SH-SY5Y (cell line): ENCODE data around the gene PIP5K1B.

ENCODE experiments used
- GATA2 ChIP-seq: IDR thresholded peaks from 2 replicates; pipeline ENCODE4 v1.6.1; 2011; ENCODE audit warnings: mild to moderate bottlenecking, low read depth, low read length
- GATA3 ChIP-seq: IDR thresholded peaks from 2 replicates; pipeline ENCODE4 v1.6.1; 2011; ENCODE audit warnings: low read depth, mild to moderate bottlenecking, low read length, moderate library complexity

DNA sequence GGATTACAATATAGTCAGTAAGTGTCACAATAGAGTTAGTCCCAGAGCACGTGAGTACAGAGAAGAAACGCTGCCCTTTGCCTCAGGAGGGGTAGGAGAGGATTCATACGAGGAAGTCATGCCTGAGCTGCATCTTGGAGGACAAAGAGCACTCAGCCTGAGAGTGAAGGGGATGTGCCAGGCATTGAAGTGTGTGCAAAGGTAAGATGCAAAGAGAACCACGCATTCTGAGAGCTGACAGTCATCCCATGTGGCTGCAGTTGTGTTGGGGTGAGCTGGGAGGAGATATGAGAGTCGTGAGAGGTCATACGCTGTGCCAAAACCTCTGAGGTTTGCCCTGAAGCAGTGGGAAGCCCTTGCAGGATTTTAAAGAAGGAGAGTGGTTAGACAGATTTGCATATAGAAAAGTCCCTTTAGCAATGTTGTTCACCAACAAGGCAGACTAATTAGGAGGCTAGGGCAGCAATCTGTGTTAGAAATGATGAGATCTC is 97.5 kb downstream of the PIP5K1B start:
- TF ChIP-seq GATA2 (no peak), GATA3 (no peak)
